OCI-LY1 (cell line): ENCODE measurements around the gene MED29.

Source experiments
- H2AFZ ChIP-seq: fragments of 200-600 bp; sonication (generic), shearing (Covaris generic); 2 replicates; pipeline ENCODE4 v1.6.0; 2014; ENCODE audit warnings: antibody characterized with exemption, mild to moderate bottlenecking, low read length
- H3F3A ChIP-seq: fragments of 200-600 bp; sonication (generic), shearing (Covaris generic); 2 replicates; pipeline ENCODE4 v1.6.0; 2014; ENCODE audit warnings: mild to moderate bottlenecking, antibody characterized with exemption, low read length, moderate library complexity; ENCODE audit not compliant: insufficient read depth
- H3K27ac ChIP-seq: fragments of 200-600 bp; sonication (generic); 2 replicates; pipeline ENCODE4 v1.5.1; 2014; ENCODE audit warnings: low read length, mixed run types, mild to moderate bottlenecking, low read depth; ENCODE audit not compliant: poor library complexity, severe bottlenecking
- H3K27me3 ChIP-seq: fragments of 200-600 bp; sonication (generic); 2 replicates; pipeline ENCODE4 v1.6.0; 2014; ENCODE audit warnings: antibody characterized with exemption, mild to moderate bottlenecking, low read length, moderate library complexity; ENCODE audit not compliant: insufficient read depth
- H3K36me3 ChIP-seq: fragments of 200-600 bp; sonication (generic); 2 replicates; pipeline ENCODE4 v1.6.1; 2014; ENCODE audit warnings: mild to moderate bottlenecking, antibody characterized with exemption, low read length, moderate library complexity, mixed read lengths; ENCODE audit not compliant: insufficient read depth
- H3K4me1 ChIP-seq: fragments of 200-600 bp; sonication (generic); 2 replicates; pipeline ENCODE4 v1.5.1; 2014; ENCODE audit warnings: mild to moderate bottlenecking, low read length, moderate library complexity; ENCODE audit not compliant: insufficient read depth, severe bottlenecking
- H3K4me2 ChIP-seq: fragments of 200-600 bp; sonication (generic), shearing (Covaris generic); 2 replicates; pipeline ENCODE4 v1.6.1; 2014; ENCODE audit warnings: low read length
- H3K4me3 ChIP-seq: fragments of 200-600 bp; sonication (generic); 2 replicates; pipeline ENCODE4 v1.5.1; 2014; ENCODE audit warnings: low read length, low read depth, mild to moderate bottlenecking, mixed read lengths; ENCODE audit not compliant: poor library complexity, severe bottlenecking
- H3K79me2 ChIP-seq: fragments of 200-600 bp; shearing (Covaris generic); 2 replicates; pipeline ENCODE4 v1.6.1; 2016; ENCODE audit warnings: mixed run types, low read length, mixed read lengths; ENCODE audit not compliant: insufficient read depth
- H3K9ac ChIP-seq: fragments of 200-600 bp; sonication (generic), shearing (Covaris generic); 2 replicates; pipeline ENCODE4 v1.6.1; 2014; ENCODE audit warnings: mild to moderate bottlenecking, low read length, mixed read lengths
- H3K9me2 ChIP-seq: fragments of 200-600 bp; sonication (generic), shearing (Covaris generic); 2 replicates; pipeline ENCODE4 v1.6.1; 2014; ENCODE audit warnings: low read depth, mild to moderate bottlenecking, low read length, mixed read lengths
- H3K9me3 ChIP-seq: fragments of 200-600 bp; shearing (Covaris generic); 2 replicates; pipeline ENCODE4 v1.6.1; 2014; ENCODE audit warnings: low read length, mixed read lengths
- H4K20me1 ChIP-seq: fragments of 200-600 bp; sonication (generic), shearing (Covaris generic); 2 replicates; pipeline ENCODE4 v1.6.0; 2016; ENCODE audit warnings: mild to moderate bottlenecking, low read length; ENCODE audit not compliant: insufficient read depth
- EZH2 ChIP-seq: fragments of 200-600 bp; sonication (generic), shearing (Covaris generic); IDR thresholded peaks from 2 replicates; pipeline ENCODE4 v1.8.0; 2017; ENCODE audit warnings: borderline replicate concordance, mixed run types, mild to moderate bottlenecking, antibody characterized with exemption, low read length, moderate library complexity, mixed read lengths
- TF ChIP-seq, protein P1 (sequence below): fragments of 200-600 bp; sonication (generic), shearing (Covaris generic); IDR thresholded peaks from 2 replicates; pipeline ENCODE4 v1.5.1; 2017; ENCODE audit warnings: mild to moderate bottlenecking, antibody characterized with exemption, low read length, moderate library complexity, mixed read lengths

The MED29 gene

DNA sequence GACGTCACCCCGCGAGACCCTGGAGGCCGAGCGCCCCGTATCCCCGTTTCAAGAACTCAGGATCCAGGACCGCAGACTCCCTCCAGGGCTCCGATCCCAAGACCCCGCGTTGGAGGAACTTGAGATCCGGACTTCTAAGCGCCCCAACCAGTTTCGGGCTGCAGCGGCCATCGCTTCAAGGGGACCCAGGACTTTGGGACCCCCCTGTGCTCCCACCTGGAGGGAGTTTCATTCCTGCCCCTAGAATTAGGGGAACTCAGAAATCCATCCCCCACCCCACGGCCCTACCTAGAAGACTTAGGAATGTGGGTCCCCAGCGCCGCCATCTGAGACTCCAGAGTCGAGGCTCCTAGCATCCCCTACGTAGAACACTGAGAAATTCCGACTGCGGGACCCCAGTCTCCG lies 21.7 kb downstream of the MED29 start:
- H2AFZ ChIP-seq, result 0 out of 2 replicates have a peak overlapping the region, but pooled peaks have one; percentile 23
- peak overlapping the region; percentile 99 for H3K9ac ChIP-seq
- peaks cover 44% of the 10 kb centered on the region for H3K4me1 ChIP-seq
- H3F3A ChIP-seq, result peaks cover 5% of the 10 kb centered on the region
- no peaks in the 10 kb centered on the region for H3K9me2 ChIP-seq
- TF ChIP-seq EZH2, result no peak
- TF ChIP-seq, protein P1, sequence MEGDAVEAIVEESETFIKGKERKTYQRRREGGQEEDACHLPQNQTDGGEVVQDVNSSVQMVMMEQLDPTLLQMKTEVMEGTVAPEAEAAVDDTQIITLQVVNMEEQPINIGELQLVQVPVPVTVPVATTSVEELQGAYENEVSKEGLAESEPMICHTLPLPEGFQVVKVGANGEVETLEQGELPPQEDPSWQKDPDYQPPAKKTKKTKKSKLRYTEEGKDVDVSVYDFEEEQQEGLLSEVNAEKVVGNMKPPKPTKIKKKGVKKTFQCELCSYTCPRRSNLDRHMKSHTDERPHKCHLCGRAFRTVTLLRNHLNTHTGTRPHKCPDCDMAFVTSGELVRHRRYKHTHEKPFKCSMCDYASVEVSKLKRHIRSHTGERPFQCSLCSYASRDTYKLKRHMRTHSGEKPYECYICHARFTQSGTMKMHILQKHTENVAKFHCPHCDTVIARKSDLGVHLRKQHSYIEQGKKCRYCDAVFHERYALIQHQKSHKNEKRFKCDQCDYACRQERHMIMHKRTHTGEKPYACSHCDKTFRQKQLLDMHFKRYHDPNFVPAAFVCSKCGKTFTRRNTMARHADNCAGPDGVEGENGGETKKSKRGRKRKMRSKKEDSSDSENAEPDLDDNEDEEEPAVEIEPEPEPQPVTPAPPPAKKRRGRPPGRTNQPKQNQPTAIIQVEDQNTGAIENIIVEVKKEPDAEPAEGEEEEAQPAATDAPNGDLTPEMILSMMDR, result peak; percentile 28; the same call in 1 of the 2 replicates
- peak overlapping the region; percentile 75 for H3K27ac ChIP-seq
- no peaks in the 10 kb centered on the region for H3K9me3 ChIP-seq
- no peaks in the 10 kb centered on the region for H4K20me1 ChIP-seq
- H3K27me3 ChIP-seq, result no peaks in the 10 kb centered on the region
- H3K4me2 ChIP-seq, result peak overlapping the region; percentile 93
- H3K36me3 ChIP-seq, result peaks cover 10% of the 10 kb centered on the region
- H3K4me3 ChIP-seq, result peak overlapping the region; percentile 99
- peaks cover 6% of the 10 kb centered on the region for H3K79me2 ChIP-seq

DNA sequence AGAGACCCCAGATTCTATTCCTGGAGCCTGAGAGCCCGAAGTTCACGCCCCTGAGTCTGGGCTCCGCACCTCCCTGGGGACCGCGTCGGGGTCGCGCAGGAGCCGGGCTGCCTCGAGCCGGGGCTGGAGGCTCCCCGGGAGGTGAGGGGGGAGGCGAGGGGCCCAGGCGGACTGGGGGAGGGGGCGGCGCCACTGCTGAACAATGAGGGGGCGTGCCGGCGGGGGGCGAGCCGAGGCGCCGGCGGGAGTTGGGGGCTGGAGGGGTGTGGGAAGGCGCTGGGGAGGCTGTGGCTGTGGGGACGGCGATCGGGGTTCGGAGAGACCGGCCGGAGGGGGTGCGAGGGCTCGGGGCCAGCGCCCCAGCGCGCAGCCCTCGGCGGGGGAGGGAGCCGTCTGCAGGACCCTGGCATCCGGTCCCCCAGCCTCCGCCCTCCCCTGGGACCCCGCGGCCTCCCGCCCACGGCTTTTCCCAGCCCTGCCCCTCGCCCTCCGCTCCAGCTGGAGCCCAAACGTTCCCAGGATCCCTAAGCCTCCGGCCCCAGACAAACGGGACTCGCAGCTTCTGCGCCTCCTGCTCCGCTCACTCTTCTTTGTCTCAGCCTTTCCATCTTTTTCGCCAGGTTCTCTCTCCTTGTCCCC lies 22.2 kb downstream of the MED29 start:
- Histone ChIP-seq H3K4me3 (peak overlapping the region; percentile 99), H3K9me2 (no peaks in the 10 kb centered on the region), H3F3A (peaks cover 5% of the 10 kb centered on the region), H2AFZ (0 out of 2 replicates have a peak overlapping the region, but pooled peaks have one; percentile 23), H3K9me3 (no peaks in the 10 kb centered on the region), H3K79me2 (peaks cover 6% of the 10 kb centered on the region; the same call in 1 of the 2 replicates), H3K4me2 (peak overlapping the region; percentile 93), H3K4me1 (peaks cover 39% of the 10 kb centered on the region), H3K27me3 (no peaks in the 10 kb centered on the region), H3K27ac (peak overlapping the region; percentile 75), H3K9ac (peak overlapping the region; percentile 99), H3K36me3 (peaks cover 5% of the 10 kb centered on the region), H4K20me1 (no peaks in the 10 kb centered on the region)
- TF ChIP-seq EZH2, result no peak
- TF ChIP-seq, protein P1, result no peak

DNA sequence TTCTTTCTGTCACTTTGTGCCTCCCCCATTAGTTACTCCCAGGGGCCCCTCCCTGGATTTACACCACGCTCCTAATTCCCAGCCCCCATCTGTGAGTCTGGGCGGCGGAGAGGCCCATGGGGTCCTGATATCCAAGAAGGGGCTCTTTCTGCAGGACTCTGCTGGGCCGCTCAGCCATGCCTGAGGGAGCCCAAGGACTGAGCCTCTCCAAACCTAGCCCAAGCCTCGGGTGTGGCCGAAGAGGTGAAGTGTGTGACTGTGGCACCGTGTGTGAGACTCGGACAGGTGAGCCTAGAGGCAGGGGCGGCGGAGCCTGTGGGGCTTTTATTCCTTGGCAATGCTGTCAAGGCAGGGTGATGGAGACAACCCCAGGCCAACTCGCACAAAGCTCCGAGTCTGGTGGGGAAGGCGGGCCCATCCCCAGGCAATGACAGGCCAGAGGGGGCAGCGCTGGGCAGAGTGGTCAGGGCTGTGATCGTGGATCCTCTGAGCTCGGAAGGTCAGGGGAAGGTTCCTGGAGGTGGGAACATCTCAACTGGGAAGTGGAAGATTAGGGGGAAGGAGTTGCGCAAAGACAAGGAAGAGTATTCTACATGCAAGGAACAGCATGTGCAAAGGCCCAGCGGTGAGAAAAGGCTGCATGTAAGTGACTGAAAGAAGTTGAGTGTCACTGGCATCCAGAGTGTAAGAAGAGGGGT lies 22.9 kb downstream of the MED29 start:
- H3K4me1 ChIP-seq, result peaks cover 32% of the 10 kb centered on the region
- H3K9me2 ChIP-seq, result no peaks in the 10 kb centered on the region
- no peaks in the 10 kb centered on the region for H3K79me2 ChIP-seq
- peak overlapping the region; percentile 99 for H3K4me3 ChIP-seq
- H3K9ac ChIP-seq, result peak overlapping the region; percentile 99
- H3K27me3 ChIP-seq, result no peaks in the 10 kb centered on the region
- TF ChIP-seq, protein P1, result peak; percentile 31; the same call in 1 of the 2 replicates
- no peak for TF ChIP-seq EZH2
- peak overlapping the region; percentile 93 for H3K4me2 ChIP-seq
- H2AFZ ChIP-seq, result no peak overlapping the region
- no peaks in the 10 kb centered on the region for H3K9me3 ChIP-seq
- H4K20me1 ChIP-seq, result no peaks in the 10 kb centered on the region
- peaks cover 5% of the 10 kb centered on the region for H3F3A ChIP-seq
- H3K27ac ChIP-seq, result peak overlapping the region; percentile 44
- peaks cover 6% of the 10 kb centered on the region; the same call in 1 of the 2 replicates for H3K36me3 ChIP-seq
